Stimulated activated naive B cell treated with anti-CD40 and anti-IgM and Interleukin-4, amounts not matched to agents 10 μg/mL and 1 μg/mL and 100 μg/mL, for 72 hours (primary cell): Measurements from ENCODE around the gene BCOR.

ENCODE experiments used
- ATAC-seq, 2 donors: fragments of 150-1000 bp; cut with Tn5 transposase; replicated peaks; 2 replicates each; pipeline ENCODE4 v1.10.0; 2021; ENCODE audit warnings: moderate library complexity in 1 of 2
- DNase-seq: peaks from one replicate; pipeline ENCODE4 v3.0.0; 2021
- H3K27ac Mint-ChIP-seq: one replicate; pipeline ENCODE4 v1.8.0; 2022; ENCODE audit warnings: mild to moderate bottlenecking, mixed read lengths
- H3K27me3 Mint-ChIP-seq, 2 donors: one replicate each; pipeline ENCODE4 v1.8.0; 2022; ENCODE audit warnings: mixed read lengths in 2 of 2
- H3K36me3 Mint-ChIP-seq, 2 donors: one replicate each; pipeline ENCODE4 v1.8.0; 2022; ENCODE audit warnings: mixed read lengths in 2 of 2, mild to moderate bottlenecking in 1 of 2
- H3K4me1 Mint-ChIP-seq, 2 donors: one replicate each; pipeline ENCODE4 v1.8.0; 2022; ENCODE audit warnings: mixed read lengths in 2 of 2, mild to moderate bottlenecking in 1 of 2
- H3K4me3 Mint-ChIP-seq, 2 donors: one replicate each; pipeline ENCODE4 v1.8.0; 2022; ENCODE audit warnings: mild to moderate bottlenecking in 2 of 2, mixed read lengths in 2 of 2, moderate library complexity in 1 of 2
- H3K9me3 Mint-ChIP-seq, 2 donors: one replicate each; pipeline ENCODE4 v1.8.0; 2022; ENCODE audit warnings: mixed read lengths in 2 of 2, mild to moderate bottlenecking in 1 of 2

BCOR gene

DNA sequence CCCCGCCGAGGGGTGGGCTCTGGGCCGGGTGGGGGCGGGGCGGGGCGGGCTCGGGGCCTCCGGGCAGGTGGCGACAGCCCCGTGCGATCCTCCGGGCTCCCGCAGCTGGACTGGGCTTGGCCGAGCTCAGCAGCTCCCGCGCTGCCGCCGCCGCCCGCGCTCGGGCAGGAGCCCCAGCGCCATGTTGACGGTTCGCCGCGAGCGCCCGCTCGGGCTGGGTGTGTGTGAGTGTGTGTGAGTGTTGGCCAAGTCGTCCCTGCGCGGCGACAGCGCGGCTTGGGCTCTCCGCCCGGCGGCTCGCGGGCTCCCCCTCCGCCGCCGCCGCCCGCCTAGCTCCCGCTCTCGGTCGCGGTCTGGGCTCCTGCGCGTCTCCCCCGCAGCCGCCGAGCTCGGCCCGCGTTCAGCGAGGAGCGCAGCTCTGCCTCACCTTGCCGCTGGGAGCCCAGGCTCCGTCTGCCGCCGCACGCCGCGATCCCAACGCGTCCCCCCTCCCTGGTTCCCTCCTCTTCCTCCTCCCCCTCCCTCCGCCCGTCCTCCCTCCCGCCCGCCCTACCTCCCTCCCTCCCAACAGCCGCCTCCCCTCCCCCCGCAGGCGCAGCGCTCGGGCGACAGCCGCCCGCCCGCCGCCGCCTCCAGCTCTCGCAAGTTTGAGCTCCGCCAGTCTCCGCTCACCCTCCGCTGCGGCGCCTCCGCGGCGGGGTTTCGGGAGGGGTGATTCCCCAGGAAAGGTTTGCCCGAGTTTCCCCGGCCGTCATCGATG is at the start of gene BCOR:
Gene BCOR (minus strand): TSS at position 455 of the 760 bp plus-strand sequence. CDS start 20,029 bp downstream, outside the sequence.
- ATAC-seq (peak; percentile 9 to 19), DNase-seq (peak; percentile 56)
- H3K27ac Mint-ChIP-seq = peak within 1 kb of the TSS; percentile 98
- peaks cover 21 to 49% of the 10 kb centered on the region in 2 donors for H3K4me1 Mint-ChIP-seq
- peaks cover 4 to 19% of the 10 kb centered on the region in 2 donors for H3K36me3 Mint-ChIP-seq
- H3K9me3 Mint-ChIP-seq = no peaks in the 10 kb centered on the region
- peaks cover 0 to 11% of the 10 kb centered on the region in 2 donors for H3K27me3 Mint-ChIP-seq
- peak within 1 kb of the TSS; percentile 86 to 89 for H3K4me3 Mint-ChIP-seq

DNA sequence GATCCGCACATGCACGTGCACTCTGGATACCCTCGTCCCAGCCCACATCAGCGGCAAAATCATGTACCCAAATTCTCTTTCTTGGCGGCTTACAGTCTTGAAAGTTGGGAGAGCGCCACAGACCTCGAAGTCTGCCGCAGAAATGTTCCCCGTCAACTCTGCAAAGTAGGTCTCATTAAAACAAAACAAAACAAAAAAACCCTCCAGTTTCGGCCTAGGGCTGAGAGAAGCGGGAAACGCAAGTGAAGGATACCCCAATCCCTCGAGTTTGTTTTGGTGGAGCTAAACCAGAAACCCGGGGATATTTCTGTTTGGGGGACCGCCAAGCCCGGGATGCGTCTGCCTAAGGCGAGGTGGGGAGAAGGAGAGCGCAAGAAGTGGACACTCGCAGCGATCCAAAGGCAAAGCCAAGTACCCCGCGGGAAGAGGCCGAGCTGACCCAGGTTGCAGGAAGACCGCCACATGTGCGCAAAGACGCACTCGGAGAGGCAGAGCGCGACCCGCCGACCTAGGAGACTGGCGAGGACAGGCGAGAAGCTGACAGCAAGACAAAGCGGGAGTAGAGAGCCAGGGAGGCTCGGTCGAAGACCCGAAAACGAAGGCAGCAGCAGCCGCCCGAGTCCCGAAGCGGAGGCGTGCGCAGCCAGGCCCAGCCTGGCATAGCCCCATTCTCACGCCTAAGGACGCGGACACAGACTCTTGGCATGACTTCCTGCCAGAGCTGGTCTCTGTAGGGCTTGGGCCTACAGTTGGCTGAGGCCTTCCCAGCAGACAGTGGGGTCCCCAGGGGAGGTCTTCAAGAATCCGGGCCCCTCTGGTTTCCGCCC is 49.6 kb upstream of the BCOR start:
- peaks cover 0 to 42% of the 10 kb centered on the region in 2 donors for H3K27me3 Mint-ChIP-seq
- peak overlapping the region; percentile 70 to 78 for H3K4me3 Mint-ChIP-seq
- peaks cover 0 to 13% of the 10 kb centered on the region in 2 donors for H3K36me3 Mint-ChIP-seq
- H3K4me1 Mint-ChIP-seq = peaks cover 42 to 61% of the 10 kb centered on the region in 2 donors
- DNase-seq (no peak), ATAC-seq (no peak)
- H3K27ac Mint-ChIP-seq = peak overlapping the region; percentile 85
- H3K9me3 Mint-ChIP-seq = no peaks in the 10 kb centered on the region

DNA sequence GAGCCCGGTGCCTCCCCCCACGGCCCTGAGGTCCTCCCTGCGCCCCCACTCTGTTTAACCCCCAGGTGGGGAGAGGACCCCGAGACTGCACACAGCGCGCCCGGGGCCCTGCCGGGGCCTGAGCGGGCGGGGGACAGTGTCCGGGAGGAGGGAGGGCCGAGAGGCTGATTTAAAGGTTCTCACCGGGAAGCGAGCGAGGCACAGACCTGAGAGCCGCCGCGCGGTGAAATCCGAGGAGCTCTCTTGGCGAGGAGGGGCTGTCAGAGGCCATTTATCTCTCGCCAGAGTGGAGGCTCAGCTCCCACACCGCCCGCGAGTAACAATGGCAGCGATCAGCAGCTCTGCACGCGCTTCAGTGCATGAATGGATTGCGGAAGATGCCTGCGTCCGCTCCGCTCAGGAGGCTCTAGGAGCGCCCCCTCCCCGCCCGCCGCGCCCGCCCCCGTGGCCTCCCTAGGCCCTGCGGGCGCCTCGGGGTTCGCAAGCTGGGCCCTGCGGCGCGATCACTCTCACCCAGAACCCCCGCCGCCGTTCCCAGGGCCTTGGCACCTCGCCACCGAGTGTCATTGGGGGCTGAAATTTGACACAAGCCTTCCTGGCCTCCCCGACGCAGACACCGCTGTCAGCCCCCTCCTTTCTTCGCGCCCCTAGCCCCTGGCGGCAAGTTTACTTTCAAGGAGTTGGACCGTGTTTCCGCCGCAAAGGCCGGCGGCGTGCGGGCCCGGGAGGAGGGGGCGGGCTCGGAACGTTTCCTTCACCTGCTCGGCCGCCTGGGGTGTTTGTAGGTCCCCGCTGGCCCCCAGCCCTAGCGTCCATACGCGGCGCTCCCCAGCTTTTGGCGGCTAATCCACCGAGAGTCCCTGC is 48.7 kb upstream of the BCOR start:
- peak overlapping the region; percentile 70 to 78 for H3K4me3 Mint-ChIP-seq
- DNase-seq = no peak
- no peaks in the 10 kb centered on the region for H3K9me3 Mint-ChIP-seq
- H3K4me1 Mint-ChIP-seq = peaks cover 42 to 61% of the 10 kb centered on the region in 2 donors
- ATAC-seq = peak; percentile 49 to 53
- H3K27ac Mint-ChIP-seq = peak overlapping the region; percentile 85
- H3K27me3 Mint-ChIP-seq = peaks cover 0 to 47% of the 10 kb centered on the region in 2 donors
- peaks cover 0 to 13% of the 10 kb centered on the region in 2 donors for H3K36me3 Mint-ChIP-seq

DNA sequence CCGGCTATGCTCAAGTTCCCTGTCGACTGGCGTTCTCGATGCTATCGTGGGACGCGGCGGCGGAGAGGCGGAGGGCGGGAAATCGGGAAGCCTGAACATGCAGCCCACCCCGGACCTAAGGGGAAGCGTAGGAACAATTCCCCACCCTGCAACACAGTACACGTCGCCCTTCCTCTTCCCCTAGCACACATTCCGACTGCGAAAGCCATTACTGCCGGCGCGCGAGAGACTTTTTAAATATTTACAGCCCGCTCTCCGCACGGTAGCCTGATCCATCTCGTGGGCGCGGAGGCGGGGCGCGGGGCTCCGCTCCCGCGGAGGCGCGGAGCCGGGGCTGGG is 48.1 kb upstream of the BCOR start:
- no peak for DNase-seq
- Mint-ChIP-seq H3K27ac (peak overlapping the region; percentile 37), H3K36me3 (peaks cover 0 to 13% of the 10 kb centered on the region in 2 donors), H3K9me3 (no peaks in the 10 kb centered on the region), H3K4me1 (peaks cover 41 to 61% of the 10 kb centered on the region in 2 donors), H3K27me3 (peaks cover 0 to 47% of the 10 kb centered on the region in 2 donors), H3K4me3 (peak overlapping the region; percentile 70 to 78)
- ATAC-seq = peak; percentile 20 to 31

DNA sequence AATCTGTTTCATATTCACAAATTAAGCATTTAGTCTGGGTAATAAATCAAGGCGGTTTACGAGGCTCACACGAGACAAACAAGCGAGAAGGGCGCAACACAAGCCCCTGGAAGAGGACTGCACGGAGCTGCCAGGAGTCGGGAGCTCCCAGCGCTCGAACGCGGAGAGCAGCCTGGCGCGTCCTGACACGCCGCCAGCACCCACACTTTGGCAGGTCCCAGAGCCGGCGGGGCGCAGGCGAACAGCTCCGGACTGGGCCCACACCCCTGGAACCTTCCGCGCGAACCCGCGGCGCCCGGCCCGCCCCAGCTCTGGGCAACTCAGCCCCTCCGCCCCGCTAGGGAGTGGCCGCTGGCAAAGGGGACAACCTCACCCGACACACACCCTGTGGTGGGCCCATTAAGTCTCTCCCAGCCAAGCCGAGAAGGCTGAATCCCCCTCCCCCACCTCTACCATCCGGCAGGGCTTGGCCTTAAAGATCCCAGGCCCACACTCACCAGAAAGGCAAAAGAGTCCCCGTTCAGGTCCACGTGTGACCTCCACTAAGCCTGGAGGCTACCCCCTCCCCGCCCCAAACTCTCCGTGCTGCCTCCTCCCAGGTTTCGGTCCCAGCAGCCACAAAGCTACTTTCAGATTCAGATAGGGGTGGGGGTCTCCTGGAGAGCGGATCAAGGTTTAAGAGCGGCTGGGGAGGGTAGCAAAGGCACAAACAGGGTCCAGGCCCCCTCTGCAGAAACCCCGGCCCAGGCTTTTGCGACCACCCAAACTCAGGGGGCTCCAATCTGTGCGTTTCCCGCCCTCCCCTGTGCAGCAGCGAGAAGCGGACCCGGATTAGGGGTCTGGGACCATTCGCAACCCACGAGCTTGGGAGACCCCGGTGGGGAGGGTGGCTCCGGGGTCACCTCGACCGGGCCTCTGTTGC is 47.5 kb upstream of the BCOR start:
- H3K36me3 Mint-ChIP-seq = peaks cover 0 to 13% of the 10 kb centered on the region in 2 donors
- H3K27me3 Mint-ChIP-seq = peaks cover 0 to 48% of the 10 kb centered on the region in 2 donors
- peak overlapping the region; percentile 70 to 78 for H3K4me3 Mint-ChIP-seq
- peak in 1 of 2 donors; percentile 11 for ATAC-seq
- H3K27ac Mint-ChIP-seq = peak overlapping the region; percentile 42
- DNase-seq = no peak
- H3K9me3 Mint-ChIP-seq = no peaks in the 10 kb centered on the region
- H3K4me1 Mint-ChIP-seq = peaks cover 35 to 55% of the 10 kb centered on the region in 2 donors

DNA sequence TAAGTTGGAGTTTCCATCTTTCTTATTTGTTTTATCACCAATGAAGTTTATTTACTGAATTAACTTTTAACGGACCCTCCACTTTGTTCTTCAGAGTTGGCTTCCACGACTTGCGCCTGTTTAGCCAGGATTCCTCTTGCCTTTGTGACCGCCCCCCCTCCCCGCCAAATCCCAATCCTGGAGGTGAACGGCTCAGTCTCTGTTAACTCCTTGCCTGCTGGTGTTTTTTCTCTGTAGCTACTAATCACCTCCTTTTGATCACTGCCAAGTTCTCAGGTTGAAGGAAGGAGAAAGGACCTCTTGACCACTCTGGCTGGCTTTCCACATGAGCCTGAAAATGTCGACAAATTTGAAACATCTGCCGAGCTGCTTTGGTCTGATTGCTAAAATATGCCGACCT is 46.8 kb upstream of the BCOR start:
- ATAC-seq (no peak), DNase-seq (no peak)
- Mint-ChIP-seq H3K9me3 (no peaks in the 10 kb centered on the region), H3K27me3 (peaks cover 0 to 43% of the 10 kb centered on the region in 2 donors), H3K36me3 (peaks cover 0 to 13% of the 10 kb centered on the region in 2 donors), H3K4me3 (no peak overlapping the region), H3K4me1 (peaks cover 30 to 48% of the 10 kb centered on the region in 2 donors), H3K27ac (no peak overlapping the region)

DNA sequence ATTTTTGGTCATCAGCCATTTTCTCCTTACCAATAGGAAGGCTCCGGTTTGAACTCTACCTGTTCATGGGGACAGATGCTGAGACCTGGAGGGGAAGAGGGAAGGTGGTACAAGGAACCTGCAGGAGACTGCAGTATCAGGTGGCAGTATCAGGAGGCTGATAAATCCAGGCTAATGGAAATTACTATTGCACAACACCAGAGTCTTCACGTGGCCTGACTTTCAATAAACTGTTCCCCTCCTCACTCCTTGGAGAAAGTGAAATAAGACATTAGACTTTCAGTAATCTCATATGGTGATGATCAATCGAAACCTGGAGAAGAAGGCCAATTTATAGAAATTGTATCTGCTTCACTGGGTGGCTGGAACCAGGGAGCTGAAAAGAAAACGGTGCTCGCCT is 46.2 kb upstream of the BCOR start:
- ATAC-seq = no peak

DNA sequence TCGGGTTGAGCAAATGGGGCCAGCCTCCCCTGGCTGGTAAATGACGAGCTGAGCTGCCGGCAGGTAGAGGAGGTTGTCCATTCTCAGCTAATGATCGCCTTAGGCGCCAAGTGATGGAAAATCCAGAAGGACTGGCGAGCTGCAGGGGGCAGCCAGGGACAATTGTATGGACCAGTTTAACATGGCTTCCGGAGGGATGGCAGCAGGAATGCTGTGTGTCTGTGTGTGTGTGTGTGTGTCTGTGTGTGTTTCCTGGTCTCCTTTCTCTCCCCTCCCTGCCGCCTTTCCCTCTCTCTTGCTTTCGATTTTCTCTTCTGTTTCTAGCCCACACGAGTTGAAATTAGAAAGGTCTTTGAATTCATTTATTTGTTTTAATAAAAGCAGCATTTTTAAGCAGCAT is 45.2 kb upstream of the BCOR start:
- DNase-seq (no peak), ATAC-seq (no peak)
- H3K4me3 Mint-ChIP-seq = no peak overlapping the region
- H3K36me3 Mint-ChIP-seq = peaks cover 0 to 13% of the 10 kb centered on the region in 2 donors
- peaks cover 19 to 32% of the 10 kb centered on the region in 2 donors for H3K4me1 Mint-ChIP-seq
- no peaks in the 10 kb centered on the region for H3K9me3 Mint-ChIP-seq
- peaks cover 0 to 31% of the 10 kb centered on the region in 2 donors for H3K27me3 Mint-ChIP-seq
- H3K27ac Mint-ChIP-seq = no peak overlapping the region

More for the DNA sequence above, 46.2 kb upstream of the BCOR start:
- Mint-ChIP-seq H3K4me1 (peaks cover 27 to 42% of the 10 kb centered on the region in 2 donors), H3K9me3 (no peaks in the 10 kb centered on the region), H3K36me3 (peaks cover 0 to 13% of the 10 kb centered on the region in 2 donors), H3K4me3 (no peak overlapping the region), H3K27ac (no peak overlapping the region), H3K27me3 (peaks cover 0 to 40% of the 10 kb centered on the region in 2 donors)
- DNase-seq = no peak

DNA sequence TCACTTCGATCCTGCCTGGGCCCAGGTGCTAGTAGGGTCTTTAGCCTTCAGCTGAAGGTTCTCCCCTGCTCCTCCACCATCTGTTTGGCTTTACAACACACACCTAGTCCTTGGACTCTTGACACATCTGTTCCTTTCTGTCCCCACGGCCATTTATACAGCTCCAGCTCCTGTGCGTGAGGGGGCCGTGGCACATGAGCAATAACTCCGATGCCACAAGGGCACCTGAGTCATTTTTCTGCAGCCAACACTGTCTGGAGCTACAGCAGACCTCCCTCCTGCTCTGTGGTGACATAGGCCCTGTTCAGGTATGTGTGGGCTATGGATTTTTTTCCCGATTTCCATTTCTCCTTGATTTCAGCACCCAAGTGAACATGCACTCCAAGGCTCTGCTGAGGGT is 44.7 kb upstream of the BCOR start:
- Mint-ChIP-seq H3K27ac (no peak overlapping the region), H3K36me3 (peaks cover 0 to 13% of the 10 kb centered on the region in 2 donors), H3K9me3 (no peaks in the 10 kb centered on the region), H3K4me1 (peaks cover 18 to 31% of the 10 kb centered on the region in 2 donors), H3K4me3 (no peak overlapping the region), H3K27me3 (peaks cover 0 to 30% of the 10 kb centered on the region in 2 donors)
- ATAC-seq (no peak), DNase-seq (no peak)

DNA sequence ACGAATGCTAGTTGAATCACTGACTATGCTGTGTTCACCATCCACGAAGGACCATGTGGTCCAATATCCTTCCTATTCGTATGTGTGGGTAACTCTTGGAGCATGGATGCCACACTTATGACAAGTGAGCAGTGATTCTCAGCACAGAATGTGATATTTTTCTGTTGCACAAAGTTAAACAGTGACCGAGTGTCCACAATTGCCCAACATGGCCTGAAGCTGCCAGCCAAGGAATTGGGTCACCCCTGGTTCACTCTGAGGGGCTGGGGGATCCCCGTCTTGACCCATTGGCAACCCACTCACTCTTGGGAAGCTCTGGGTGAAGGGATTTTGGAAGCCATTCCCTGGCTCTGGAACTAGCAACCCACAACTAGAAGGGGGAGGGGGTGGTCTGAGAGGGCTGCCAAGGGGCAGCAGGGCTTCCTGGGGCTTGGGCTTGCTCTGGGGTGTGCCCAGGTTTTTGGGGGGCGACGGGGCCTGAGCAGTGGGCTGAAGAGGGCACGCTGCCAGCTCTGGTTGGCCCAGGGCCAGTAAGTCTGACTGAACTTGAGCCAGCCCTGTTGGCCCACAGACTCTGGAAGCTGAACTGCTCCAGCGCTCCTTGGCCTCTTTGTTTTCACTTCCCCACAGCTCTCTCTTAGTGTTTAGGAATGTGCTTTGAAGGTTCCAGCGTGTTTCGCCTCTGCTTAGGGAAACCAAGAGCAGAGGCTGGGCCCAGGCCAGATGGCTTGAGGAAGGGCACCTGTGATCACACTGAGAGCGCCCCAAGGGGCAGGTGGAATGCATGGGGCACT is 43.1 kb upstream of the BCOR start:
- no peak for DNase-seq
- H3K9me3 Mint-ChIP-seq = no peaks in the 10 kb centered on the region
- no peak overlapping the region for H3K27ac Mint-ChIP-seq
- H3K4me3 Mint-ChIP-seq = no peak overlapping the region
- peaks cover 2 to 8% of the 10 kb centered on the region in 2 donors for H3K36me3 Mint-ChIP-seq
- no peak for ATAC-seq
- H3K4me1 Mint-ChIP-seq = peaks cover 11 to 23% of the 10 kb centered on the region in 2 donors
- H3K27me3 Mint-ChIP-seq = peaks cover 0 to 22% of the 10 kb centered on the region in 2 donors

DNA sequence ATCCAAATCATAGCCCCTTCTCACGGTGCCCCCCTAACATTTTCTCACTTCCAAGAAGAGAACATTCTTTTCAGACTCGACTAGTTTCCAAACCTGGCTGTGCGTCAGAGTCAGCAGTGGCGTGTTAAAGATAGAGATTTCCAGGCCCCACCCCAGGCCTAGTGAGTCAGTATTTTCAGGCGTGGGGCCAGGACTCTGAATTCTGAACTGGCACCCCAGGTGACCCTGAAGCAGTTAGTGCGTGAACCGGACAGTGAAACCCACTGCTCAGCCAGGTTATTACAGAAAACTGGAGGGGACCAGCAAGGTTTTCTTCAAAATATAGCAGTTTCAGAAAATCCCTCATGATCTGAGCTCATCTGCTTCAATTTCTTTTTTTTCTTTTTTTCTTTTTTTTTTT is 35.0 kb upstream of the BCOR start:
- no peak overlapping the region for H3K4me3 Mint-ChIP-seq
- H3K27me3 Mint-ChIP-seq = no peaks in the 10 kb centered on the region
- peak; percentile 46 to 68 for ATAC-seq
- H3K36me3 Mint-ChIP-seq = peaks cover 0 to 2% of the 10 kb centered on the region in 2 donors
- H3K9me3 Mint-ChIP-seq = no peaks in the 10 kb centered on the region
- DNase-seq = no peak
- H3K4me1 Mint-ChIP-seq = peaks cover 0 to 5% of the 10 kb centered on the region in 2 donors
- peak overlapping the region; percentile 20 for H3K27ac Mint-ChIP-seq

DNA sequence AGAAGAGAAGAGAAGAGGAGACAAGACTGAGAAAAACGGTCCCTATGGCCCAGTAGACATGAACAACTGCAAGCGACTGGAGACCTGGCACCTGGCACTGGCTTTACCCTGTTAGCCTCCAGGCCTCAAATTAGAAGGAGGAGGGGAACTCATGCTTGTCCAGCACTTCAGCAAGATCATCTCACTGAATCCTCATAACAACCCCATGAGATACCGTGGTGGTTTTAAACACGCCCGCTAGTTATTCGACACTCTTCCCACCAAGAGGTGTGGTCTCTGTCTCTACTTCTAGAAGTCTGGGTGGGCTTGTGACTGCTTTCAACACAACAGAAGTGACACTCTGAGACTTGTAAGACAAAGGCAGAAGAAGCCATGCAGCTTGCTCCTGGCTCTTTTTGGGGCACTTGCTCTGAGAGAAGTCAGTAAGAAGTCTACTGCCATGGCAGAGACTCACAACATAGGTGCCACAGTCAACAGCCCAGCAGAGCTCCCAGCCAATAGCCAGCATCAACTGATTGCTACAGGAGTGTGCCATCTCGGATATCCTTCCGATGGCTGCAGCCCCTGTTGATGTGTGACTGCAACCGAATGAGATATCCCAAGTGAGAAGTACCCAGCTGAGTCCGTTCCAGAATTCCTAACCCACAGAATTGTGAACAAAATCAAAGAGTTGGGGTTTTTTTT is 34.0 kb upstream of the BCOR start:
- H3K4me3 Mint-ChIP-seq = no peak overlapping the region
- H3K27me3 Mint-ChIP-seq = no peaks in the 10 kb centered on the region
- peaks cover 4 to 5% of the 10 kb centered on the region in 2 donors for H3K36me3 Mint-ChIP-seq
- peaks cover 0 to 3% of the 10 kb centered on the region in 2 donors for H3K9me3 Mint-ChIP-seq
- peaks cover 6 to 8% of the 10 kb centered on the region in 2 donors for H3K4me1 Mint-ChIP-seq
- DNase-seq (no peak), ATAC-seq (no peak)
- H3K27ac Mint-ChIP-seq = no peak overlapping the region
